Liver (tissue), 3 donors: ENCODE data around the gene RANBP1.

Experiments
- CTCF ChIP-seq: fragments of 150-350 bp; IDR thresholded peaks from 2 replicates; pipeline ENCODE4 v1.5.1; 2017; ENCODE audit warnings: improper control_type of control experiment, low read depth, low read length; ENCODE audit not compliant: missing input control
- JUND ChIP-seq, 2 donors: IDR thresholded peaks; 2 replicates each; pipeline ENCODE4 v1.6.1; 2016; ENCODE audit warnings: antibody characterized with exemption in 2 of 2
- MAX ChIP-seq: IDR thresholded peaks from 2 replicates; pipeline ENCODE4 v1.6.1; 2016; ENCODE audit warnings: antibody characterized with exemption
- REST ChIP-seq: IDR thresholded peaks from 2 replicates; pipeline ENCODE4 v1.6.1; 2016; ENCODE audit warnings: antibody characterized with exemption, mild to moderate bottlenecking
- donor health status: healthy.
- donor health status: healthy.

GRCh38 chr22:20071524-20071972 is 44.4 kb upstream of the RANBP1 start:
- TF ChIP-seq CTCF (no peak), REST (no peak), JUND (IDR thresholded peaks at IDR 0.05) (no peak), MAX (no peak)
